ENCODE measurements around the gene FOXA1. TPM values are rescaled to one million over a fixed set of nuclear protein-coding genes. Genes with fewer than 3 reads are reported as not detected.

Gene FOXA1
- total RNA-seq, 1 experiment from 2014 or later = 212 TPM

DNA sequence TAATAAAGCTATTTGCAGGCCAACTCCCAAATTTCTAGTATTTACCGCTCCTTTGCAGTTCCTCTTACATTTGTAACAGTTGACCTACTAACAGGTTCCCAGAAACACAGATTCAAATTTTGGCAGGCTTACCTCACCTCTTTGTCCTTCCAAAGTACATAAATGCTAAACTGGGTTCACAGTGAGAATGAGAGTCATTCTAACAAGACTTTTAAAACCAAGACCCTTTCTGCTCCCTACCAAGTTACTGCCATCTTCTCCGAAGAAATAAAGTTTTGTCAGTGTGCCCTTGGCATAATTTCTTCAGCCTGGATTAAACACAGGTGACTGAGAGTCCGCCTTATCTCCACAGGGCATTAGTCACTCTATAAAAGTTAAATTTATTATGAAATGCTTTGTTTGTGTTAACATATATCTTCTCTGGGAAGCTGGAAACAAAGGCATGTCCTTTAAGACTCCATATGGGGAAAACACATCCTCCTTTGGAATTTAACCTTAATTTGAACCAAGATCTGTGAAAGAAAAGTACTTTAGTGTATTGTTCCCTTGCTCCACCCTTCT, 28.2 kb downstream of the FOXA1 start:
- peak; percentile 86 for ATAC-seq
- H2AFZ ChIP-seq (ENCODE audit: low read length) = no peak overlapping the region
- H3K4me2 ChIP-seq (ENCODE audit: low read length) = peak overlapping the region; percentile 75
- H3K9ac ChIP-seq (ENCODE audit: low read length) = peak overlapping the region; percentile 73
- DNase-seq = peak; percentile 98
- POLR2A ChIA-PET (ENCODE audit: unreplicated experiment) = interaction anchor here (0.5 kb wide), 1 partner anchor 233 kb away, joined by 4 read pairs; no protein-coding TSS in a partner anchor
- H3K9me2 ChIP-seq (replicated peaks; ENCODE audit: low read length) = no peaks in the 10 kb centered on the region
- H3K36me3 ChIP-seq (ENCODE audit: low read depth, low read length) = no peaks in the 10 kb centered on the region
- CTCF ChIA-PET = interaction anchor here (0.6 to 0.9 kb wide), 3 partner anchors 13 to 314 kb away, joined by 3 read pairs; no protein-coding TSS in a partner anchor
- H3F3A ChIP-seq (ENCODE audit: low read length, unreplicated experiment) = no peaks in the 10 kb centered on the region
- no peaks in the 10 kb centered on the region for H4K20me1 ChIP-seq (ENCODE audit: low read length)
- no TSS peak for BruUV-seq (replicated peaks)
- intact Hi-C loops (cut with micrococcal nuclease) = loop anchor here (1.0 to 5.0 kb wide), 8 partner anchors 13 to 240 kb away; no protein-coding TSS in a partner anchor
- peaks cover 52% of the 10 kb centered on the region for H3K79me2 ChIP-seq (ENCODE audit: low read length)
- peak overlapping the region; percentile 91 for H3K27ac ChIP-seq (ENCODE audit: low read length)
- H3K4me1 ChIP-seq (ENCODE audit: insufficient read depth, low read length) = peaks cover 58% of the 10 kb centered on the region
- no peaks in the 10 kb centered on the region for H3K27me3 ChIP-seq (ENCODE audit: low read length)
- no peaks in the 10 kb centered on the region for H3K9me3 ChIP-seq (ENCODE audit: low read length)
- H3K4me3 ChIP-seq (ENCODE audit: low read length) = peak overlapping the region; percentile 60
- TF ChIP-seq, protein P1, sequence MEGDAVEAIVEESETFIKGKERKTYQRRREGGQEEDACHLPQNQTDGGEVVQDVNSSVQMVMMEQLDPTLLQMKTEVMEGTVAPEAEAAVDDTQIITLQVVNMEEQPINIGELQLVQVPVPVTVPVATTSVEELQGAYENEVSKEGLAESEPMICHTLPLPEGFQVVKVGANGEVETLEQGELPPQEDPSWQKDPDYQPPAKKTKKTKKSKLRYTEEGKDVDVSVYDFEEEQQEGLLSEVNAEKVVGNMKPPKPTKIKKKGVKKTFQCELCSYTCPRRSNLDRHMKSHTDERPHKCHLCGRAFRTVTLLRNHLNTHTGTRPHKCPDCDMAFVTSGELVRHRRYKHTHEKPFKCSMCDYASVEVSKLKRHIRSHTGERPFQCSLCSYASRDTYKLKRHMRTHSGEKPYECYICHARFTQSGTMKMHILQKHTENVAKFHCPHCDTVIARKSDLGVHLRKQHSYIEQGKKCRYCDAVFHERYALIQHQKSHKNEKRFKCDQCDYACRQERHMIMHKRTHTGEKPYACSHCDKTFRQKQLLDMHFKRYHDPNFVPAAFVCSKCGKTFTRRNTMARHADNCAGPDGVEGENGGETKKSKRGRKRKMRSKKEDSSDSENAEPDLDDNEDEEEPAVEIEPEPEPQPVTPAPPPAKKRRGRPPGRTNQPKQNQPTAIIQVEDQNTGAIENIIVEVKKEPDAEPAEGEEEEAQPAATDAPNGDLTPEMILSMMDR (conservative IDR thresholded peaks at IDR 0.05; ENCODE audit: low read depth, low read length) = no peak
- TF ChIP-seq EZH2 (IDR thresholded peaks at IDR 0.05; ENCODE audit: low read length, unreplicated experiment) (no peak), EZH2phosphoT487 (IDR thresholded peaks at IDR 0.05; ENCODE audit: borderline replicate concordance, low read length) (no peak)

DNA sequence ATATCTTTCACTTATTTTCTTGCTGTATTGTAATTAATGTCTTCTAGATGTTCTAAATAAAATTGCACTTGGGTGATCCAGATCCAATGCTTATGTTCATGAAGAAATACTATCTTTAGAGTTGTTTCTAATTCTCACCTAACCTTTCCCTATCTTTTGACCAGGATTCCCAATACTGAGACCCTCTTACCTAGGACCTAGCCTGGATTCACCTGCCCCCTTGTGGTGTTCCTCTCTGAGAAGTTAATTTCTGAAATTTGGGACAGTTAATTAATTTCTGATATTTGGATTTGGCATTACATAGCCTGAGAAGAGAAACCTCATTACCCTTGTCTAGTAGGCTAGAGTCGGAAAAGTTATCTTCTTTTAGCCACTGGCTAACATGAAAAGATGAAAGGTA, 29.5 kb downstream of the FOXA1 start:
- ChIA-PET POLR2A (ENCODE audit: unreplicated experiment) (no interaction called here), CTCF (no interaction called here)
- H3K36me3 ChIP-seq (ENCODE audit: low read depth, low read length) = no peaks in the 10 kb centered on the region
- H3K79me2 ChIP-seq (ENCODE audit: low read length) = peaks cover 56% of the 10 kb centered on the region
- peak overlapping the region; percentile 75 for H3K4me2 ChIP-seq (ENCODE audit: low read length)
- DNase-seq (peak; percentile 59), ATAC-seq (peak; percentile 6; the same call in 1 of the 2 replicates)
- H3K9me2 ChIP-seq (replicated peaks; ENCODE audit: low read length) = no peaks in the 10 kb centered on the region
- no peaks in the 10 kb centered on the region for H4K20me1 ChIP-seq (ENCODE audit: low read length)
- no peaks in the 10 kb centered on the region for H3F3A ChIP-seq (ENCODE audit: low read length, unreplicated experiment)
- H3K9me3 ChIP-seq (ENCODE audit: low read length) = no peaks in the 10 kb centered on the region
- H3K4me1 ChIP-seq (ENCODE audit: insufficient read depth, low read length) = peaks cover 59% of the 10 kb centered on the region
- TF ChIP-seq, protein P1 (conservative IDR thresholded peaks at IDR 0.05; ENCODE audit: low read depth, low read length) = peak; percentile 95
- TF ChIP-seq EZH2 (IDR thresholded peaks at IDR 0.05; ENCODE audit: low read length, unreplicated experiment) = no peak
- TF ChIP-seq EZH2phosphoT487 (IDR thresholded peaks at IDR 0.05; ENCODE audit: borderline replicate concordance, low read length) = no peak
- intact Hi-C loops (cut with micrococcal nuclease) = loop anchor here (1.0 to 5.0 kb wide), 4 partner anchors 143 to 319 kb away; no protein-coding TSS in a partner anchor
- H3K9ac ChIP-seq (ENCODE audit: low read length) = peak overlapping the region; percentile 73
- H3K27ac ChIP-seq (ENCODE audit: low read length) = peak overlapping the region; percentile 91
- H3K4me3 ChIP-seq (ENCODE audit: low read length) = peak overlapping the region; percentile 60
- H2AFZ ChIP-seq (ENCODE audit: low read length) = no peak overlapping the region
- no peaks in the 10 kb centered on the region for H3K27me3 ChIP-seq (ENCODE audit: low read length)
- no TSS peak for BruUV-seq (replicated peaks)

DNA sequence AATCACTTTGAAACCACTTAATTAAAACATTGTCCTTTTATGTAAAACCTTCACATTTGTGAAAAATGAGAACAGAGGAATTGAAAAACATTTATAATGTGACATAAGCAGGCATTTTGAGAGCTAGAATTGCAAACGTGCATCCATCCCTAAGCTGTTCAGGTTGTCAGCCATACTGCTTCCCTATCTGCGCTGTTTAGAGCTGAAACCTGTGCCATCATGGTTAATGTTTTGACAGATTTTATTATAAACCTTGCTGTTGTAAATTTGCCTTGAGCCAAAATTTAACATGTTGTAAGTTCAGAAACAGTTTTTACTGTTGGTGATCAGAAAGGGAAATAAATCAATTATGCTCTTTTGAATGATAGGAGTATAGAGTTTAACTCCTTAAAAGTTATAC, 31.9 kb downstream of the FOXA1 start:
- ChIA-PET POLR2A (ENCODE audit: unreplicated experiment) (interaction anchor here (0.6 to 0.7 kb wide), 2 partner anchors 22 to 413 kb away, joined by 3 to 9 read pairs; no protein-coding TSS in a partner anchor), CTCF (no interaction called here)
- intact Hi-C loops (cut with micrococcal nuclease) = no loop called here
- Histone ChIP-seq H3K4me2 (ENCODE audit: low read length) (peak overlapping the region; percentile 75), H3F3A (ENCODE audit: low read length, unreplicated experiment) (no peaks in the 10 kb centered on the region), H3K9me2 (replicated peaks; ENCODE audit: low read length) (no peaks in the 10 kb centered on the region), H3K4me1 (ENCODE audit: insufficient read depth, low read length) (peaks cover 53% of the 10 kb centered on the region), H2AFZ (ENCODE audit: low read length) (no peak overlapping the region), H3K36me3 (ENCODE audit: low read depth, low read length) (0 out of 2 replicates have a peak, but pooled peaks cover 2% of the 10 kb centered on the region), H3K27ac (ENCODE audit: low read length) (no peak overlapping the region), H3K79me2 (ENCODE audit: low read length) (peaks cover 52% of the 10 kb centered on the region), H3K27me3 (ENCODE audit: low read length) (no peaks in the 10 kb centered on the region), H3K9ac (ENCODE audit: low read length) (no peak overlapping the region), H4K20me1 (ENCODE audit: low read length) (no peaks in the 10 kb centered on the region), H3K4me3 (ENCODE audit: low read length) (no peak overlapping the region), H3K9me3 (ENCODE audit: low read length) (no peaks in the 10 kb centered on the region)
- ATAC-seq (no peak), DNase-seq (no peak)
- no peak for TF ChIP-seq EZH2phosphoT487 (IDR thresholded peaks at IDR 0.05; ENCODE audit: borderline replicate concordance, low read length)
- TF ChIP-seq, protein P1 (conservative IDR thresholded peaks at IDR 0.05; ENCODE audit: low read depth, low read length) = no peak
- no peak for TF ChIP-seq EZH2 (IDR thresholded peaks at IDR 0.05; ENCODE audit: low read length, unreplicated experiment)
- no TSS peak for BruUV-seq (replicated peaks)
